Activated T-cell treated with anti-CD3 and anti-CD28 coated beads, Interleukin-2, amount 50 U/mL, for 72 hours (primary cell): ENCODE results near the gene SYT3. TPM values are rescaled to one million over a fixed set of nuclear protein-coding genes. Genes with fewer than 3 reads are reported as not detected.

Source experiments
- ATAC-seq, 2 donors: fragments of 150-1000 bp; cut with Tn5 transposase; replicated peaks in 1 of 2; 2 replicates each; pipeline ENCODE4 v1.10.0; 2021; ENCODE audit warnings: moderate library complexity in 2 of 2, mild to moderate bottlenecking in 1 of 2
- DNase-seq, 2 donors: peaks; one replicate each; pipeline ENCODE4 v3.0.0; 2021 to 2022; ENCODE audit warnings: mixed read lengths in 1 of 2
- H3K27ac Mint-ChIP-seq: one replicate; pipeline ENCODE4 v1.8.0; 2022; ENCODE audit warnings: mild to moderate bottlenecking, moderate library complexity, mixed read lengths
- H3K27me3 Mint-ChIP-seq: one replicate; pipeline ENCODE4 v1.8.0; 2022; ENCODE audit warnings: low read depth, mixed read lengths
- H3K36me3 Mint-ChIP-seq, 2 donors: one replicate each; pipeline ENCODE4 v1.8.0; 2022; ENCODE audit warnings: mixed read lengths in 2 of 2, mild to moderate bottlenecking in 1 of 2; ENCODE audit not compliant: insufficient read depth in 2 of 2
- H3K4me1 Mint-ChIP-seq: one replicate; pipeline ENCODE4 v1.8.0; 2022; ENCODE audit warnings: low read depth, mixed read lengths
- H3K4me3 Mint-ChIP-seq, 2 donors: one replicate each; pipeline ENCODE4 v1.8.0; 2022; ENCODE audit warnings: mild to moderate bottlenecking in 2 of 2, mixed read lengths in 2 of 2, moderate library complexity in 2 of 2
- H3K9me3 Mint-ChIP-seq, 2 donors: one replicate each; pipeline ENCODE4 v1.8.0; 2022; ENCODE audit warnings: mixed read lengths in 2 of 2
- total RNA-seq, 2 donors: library from RNA; stranded (reverse); gene quantifications; one replicate each; pipeline ENCODE4 v1.2.3, GENCODE V29; 2022

SYT3 gene, protein sequence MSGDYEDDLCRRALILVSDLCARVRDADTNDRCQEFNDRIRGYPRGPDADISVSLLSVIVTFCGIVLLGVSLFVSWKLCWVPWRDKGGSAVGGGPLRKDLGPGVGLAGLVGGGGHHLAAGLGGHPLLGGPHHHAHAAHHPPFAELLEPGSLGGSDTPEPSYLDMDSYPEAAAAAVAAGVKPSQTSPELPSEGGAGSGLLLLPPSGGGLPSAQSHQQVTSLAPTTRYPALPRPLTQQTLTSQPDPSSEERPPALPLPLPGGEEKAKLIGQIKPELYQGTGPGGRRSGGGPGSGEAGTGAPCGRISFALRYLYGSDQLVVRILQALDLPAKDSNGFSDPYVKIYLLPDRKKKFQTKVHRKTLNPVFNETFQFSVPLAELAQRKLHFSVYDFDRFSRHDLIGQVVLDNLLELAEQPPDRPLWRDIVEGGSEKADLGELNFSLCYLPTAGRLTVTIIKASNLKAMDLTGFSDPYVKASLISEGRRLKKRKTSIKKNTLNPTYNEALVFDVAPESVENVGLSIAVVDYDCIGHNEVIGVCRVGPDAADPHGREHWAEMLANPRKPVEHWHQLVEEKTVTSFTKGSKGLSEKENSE
- under 1 TPM; 0.41 to 0.72 TPM for total RNA-seq

DNA sequence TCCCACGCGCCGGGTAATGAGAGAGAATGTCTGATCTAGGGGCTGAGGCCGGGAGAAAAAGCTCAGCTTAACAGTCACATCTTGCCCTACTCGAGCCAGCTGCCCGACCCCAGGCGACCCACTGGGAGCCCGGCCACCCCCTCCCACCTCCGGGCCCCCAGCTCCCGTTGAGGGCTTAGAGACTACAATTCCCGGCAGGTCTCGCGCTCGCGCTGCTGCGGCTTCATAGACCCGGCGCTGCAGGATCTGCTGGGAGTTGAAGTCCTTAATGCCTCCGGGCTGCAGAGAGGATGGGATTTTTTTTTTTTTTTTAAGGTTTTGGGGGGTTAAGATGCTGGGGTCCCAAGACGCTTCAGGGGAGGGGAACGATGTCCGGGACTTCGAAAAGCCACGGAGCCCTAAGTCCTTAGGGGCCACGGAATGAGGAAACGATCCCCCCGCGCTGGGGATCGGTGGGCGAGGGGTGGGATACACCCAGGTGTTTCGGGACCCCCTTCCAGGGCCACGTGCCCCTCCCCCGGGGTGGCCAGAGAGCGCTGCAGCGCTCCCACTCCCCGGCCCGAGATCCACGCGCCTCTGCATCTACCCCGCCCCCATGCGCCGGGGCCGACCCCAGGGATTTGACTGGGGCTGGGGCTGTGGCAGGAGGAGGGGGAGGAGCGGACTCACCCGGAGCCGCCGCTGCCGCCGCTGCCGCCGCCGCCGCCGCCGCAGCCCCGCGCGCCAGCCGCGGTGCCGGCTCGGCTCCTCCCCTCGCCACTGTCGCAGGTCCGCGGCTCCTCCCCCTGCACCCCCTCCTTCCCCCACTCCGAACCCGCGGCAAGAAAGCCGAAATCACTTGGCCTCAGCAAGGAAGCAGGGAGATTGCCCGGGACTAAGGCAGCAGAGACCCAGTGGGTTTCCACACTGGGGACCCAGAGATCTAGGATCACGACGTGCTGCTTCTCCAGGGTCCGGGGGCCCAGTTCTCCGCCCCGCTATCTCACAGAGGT lies at the start of gene SYT3:
Gene SYT3, minus strand, starts transcription at position 761 of the 992 bp plus-strand sequence. CDS start 2,470 bp downstream, outside the sequence.
- peaks cover 0 to 1% of the 10 kb centered on the region in 2 donors for H3K9me3 Mint-ChIP-seq
- no peak within 1 kb of the TSS for H3K27ac Mint-ChIP-seq
- H3K4me3 Mint-ChIP-seq: peak within 1 kb of the TSS; percentile 82 to 83
- peaks cover 10% of the 10 kb centered on the region for H3K4me1 Mint-ChIP-seq
- peak; percentile 77 to 87 for ATAC-seq
- H3K27me3 Mint-ChIP-seq: peaks cover 30% of the 10 kb centered on the region
- peaks cover 0 to 6% of the 10 kb centered on the region in 2 donors for H3K36me3 Mint-ChIP-seq
- DNase-seq: peak; percentile 49 to 51

DNA sequence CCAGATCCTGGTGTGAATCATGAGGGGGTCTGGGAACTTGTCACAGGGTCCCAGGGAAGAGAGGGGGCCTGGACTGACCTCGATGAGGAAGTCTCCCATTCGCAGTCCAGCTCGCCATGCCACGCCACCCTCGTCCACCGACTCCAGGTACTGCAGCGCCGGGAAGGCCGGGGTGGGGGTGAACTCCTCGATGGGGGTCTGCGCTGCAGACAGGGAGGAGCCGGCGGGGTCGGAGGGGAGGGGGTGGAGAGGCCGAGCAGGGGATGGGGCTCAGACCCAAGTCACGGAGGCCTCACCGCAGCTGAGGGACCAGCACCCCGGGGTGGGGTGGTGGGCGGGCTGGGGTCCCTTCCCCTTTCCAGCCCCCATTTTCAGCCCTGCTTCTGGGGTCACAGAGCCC lies 49.1 kb upstream of the SYT3 start:
- Mint-ChIP-seq H3K9me3 (no peaks in the 10 kb centered on the region), H3K27me3 (peaks cover 53% of the 10 kb centered on the region), H3K27ac (no peak overlapping the region), H3K4me1 (no peaks in the 10 kb centered on the region), H3K36me3 (no peaks in the 10 kb centered on the region), H3K4me3 (no peak overlapping the region)
- no peak for ATAC-seq
- no peak for DNase-seq

DNA sequence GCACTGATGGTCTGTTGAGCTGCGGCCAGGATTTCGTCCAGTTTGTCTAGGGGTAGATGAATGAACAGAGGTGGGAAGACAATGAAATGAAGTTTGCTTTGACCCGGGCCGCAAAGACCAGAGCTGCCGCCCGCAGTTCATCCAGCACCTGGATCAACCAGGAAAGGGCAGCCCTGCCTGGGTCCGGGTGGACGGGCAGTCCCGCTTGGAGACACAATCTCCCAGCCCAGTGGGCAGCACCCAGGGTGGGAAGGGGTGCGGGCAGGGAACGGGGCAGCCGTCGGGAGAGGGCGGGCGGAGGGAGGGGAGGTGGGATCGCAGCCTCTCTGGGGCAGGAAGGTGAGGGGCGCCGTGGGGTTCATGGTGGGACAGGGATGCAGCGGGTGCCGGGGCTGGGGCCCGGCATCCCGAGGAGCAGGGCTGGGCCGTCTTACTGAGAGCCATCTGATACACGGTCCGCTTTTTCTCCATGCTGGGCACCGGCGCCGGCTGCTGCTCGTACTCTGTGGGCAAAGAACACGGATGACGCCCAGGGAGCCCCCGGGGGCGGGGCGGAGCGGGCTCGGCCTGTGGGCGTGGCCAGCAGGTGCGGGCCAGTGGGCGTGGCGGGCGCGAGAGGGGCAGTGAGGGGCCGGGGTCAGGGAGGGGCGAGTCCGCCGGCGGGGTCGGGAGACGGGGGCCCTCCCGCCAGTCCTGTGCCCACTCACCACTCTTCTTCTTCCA lies 46.8 kb upstream of the SYT3 start:
- no peak for ATAC-seq
- Mint-ChIP-seq H3K27ac (no peak overlapping the region), H3K36me3 (no peaks in the 10 kb centered on the region), H3K27me3 (peaks cover 38% of the 10 kb centered on the region), H3K9me3 (no peaks in the 10 kb centered on the region), H3K4me1 (no peaks in the 10 kb centered on the region), H3K4me3 (no peak overlapping the region)
- no peak for DNase-seq

DNA sequence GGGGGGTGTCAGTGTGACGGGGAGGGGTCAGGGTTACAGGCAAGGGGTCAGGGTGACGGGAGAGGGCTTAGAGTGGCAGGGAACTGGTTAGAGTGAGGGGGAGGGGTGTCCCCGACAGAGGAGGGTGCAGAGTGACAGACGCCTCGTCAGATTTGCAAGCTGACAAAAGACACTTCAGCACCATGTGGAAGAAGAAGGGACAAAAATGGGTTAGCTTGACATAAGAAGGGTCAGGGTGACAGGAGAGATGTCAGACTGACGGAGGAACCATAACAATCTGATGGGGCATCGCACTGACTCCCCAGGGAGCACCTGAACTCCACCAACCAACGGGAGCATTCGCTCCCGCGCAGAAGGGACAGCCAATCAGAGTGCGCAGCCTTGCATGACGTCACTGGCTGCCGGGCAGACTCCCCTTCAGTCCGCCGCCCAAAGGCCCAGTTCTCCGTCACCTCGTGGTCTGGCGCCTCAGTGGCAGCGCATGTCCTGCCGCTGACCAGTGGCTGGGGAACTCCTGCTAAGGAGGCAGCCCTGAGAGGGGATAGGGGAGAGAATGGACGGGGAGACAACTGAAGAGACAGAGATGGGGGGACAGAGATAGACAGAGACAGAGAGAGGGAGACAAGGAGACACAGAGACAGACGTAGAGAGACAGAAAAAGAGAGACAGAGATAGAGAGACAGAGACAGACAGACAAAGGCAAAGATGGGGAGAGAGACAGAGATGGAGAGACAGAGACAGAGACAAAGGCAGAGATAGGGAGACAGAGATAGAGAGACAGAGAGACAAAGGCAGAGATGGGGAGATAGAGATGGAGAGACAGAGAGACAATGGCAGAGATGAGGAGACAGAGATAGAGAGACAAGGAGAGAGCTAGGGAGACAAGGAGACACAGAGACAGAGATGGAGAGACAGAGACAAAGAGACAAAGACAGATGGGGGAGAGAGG lies 39.8 kb upstream of the SYT3 start:
- Mint-ChIP-seq H3K27me3 (peaks cover 62% of the 10 kb centered on the region), H3K4me3 (no peak overlapping the region), H3K36me3 (no peaks in the 10 kb centered on the region), H3K9me3 (peaks cover 0 to 3% of the 10 kb centered on the region in 2 donors), H3K4me1 (peaks cover 12% of the 10 kb centered on the region), H3K27ac (no peak overlapping the region)
- DNase-seq (peak; percentile 79 to 84), ATAC-seq (peak; percentile 98 to 99)

DNA sequence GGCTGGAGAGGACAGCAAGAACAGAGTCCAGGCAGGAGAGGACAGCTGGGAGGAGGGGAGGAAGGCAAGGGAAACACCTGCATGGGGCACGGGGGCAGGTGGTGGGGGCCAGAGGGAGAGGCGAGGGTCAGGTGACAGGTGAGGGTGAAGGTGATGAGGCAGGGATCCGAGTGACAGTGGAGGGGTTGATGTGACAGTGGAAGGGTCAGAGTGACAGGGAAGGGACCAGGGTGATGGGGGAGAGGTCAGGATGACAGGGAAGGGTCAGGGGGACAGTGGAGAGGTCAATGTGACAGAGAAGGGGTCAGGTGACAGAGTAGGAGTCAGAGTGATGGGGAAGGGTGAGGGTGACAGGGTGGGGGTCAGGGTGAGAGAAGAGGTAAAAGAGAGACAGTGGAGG lies 38.6 kb upstream of the SYT3 start:
- H3K9me3 Mint-ChIP-seq: peaks cover 0 to 3% of the 10 kb centered on the region in 2 donors
- no peaks in the 10 kb centered on the region for H3K36me3 Mint-ChIP-seq
- no peak overlapping the region for H3K4me3 Mint-ChIP-seq
- no peak for DNase-seq
- ATAC-seq: no peak
- H3K27ac Mint-ChIP-seq: no peak overlapping the region
- peaks cover 65% of the 10 kb centered on the region for H3K27me3 Mint-ChIP-seq
- H3K4me1 Mint-ChIP-seq: peaks cover 15% of the 10 kb centered on the region

DNA sequence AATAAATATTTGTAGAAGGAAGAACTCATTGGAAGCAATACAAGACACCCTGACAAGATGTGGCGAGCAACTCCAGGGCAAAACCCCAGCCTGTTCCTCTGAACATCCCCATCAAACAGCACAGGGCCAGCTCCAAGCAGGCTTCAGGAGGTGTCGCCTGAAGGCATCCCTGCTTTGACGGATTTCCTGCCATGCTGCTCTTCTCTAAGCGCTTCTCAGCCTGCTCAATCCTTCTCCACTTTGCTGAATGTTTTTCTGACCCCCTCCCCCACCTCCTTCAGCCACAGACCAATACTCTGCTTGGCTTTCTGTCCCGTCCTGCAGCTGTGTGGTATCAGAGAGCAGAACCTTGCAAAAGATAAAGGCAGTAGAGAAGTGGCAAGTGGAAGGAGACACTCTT lies 38.0 kb upstream of the SYT3 start:
- H3K4me3 Mint-ChIP-seq: no peak overlapping the region
- H3K27me3 Mint-ChIP-seq: peaks cover 72% of the 10 kb centered on the region
- DNase-seq (no peak), ATAC-seq (no peak)
- H3K9me3 Mint-ChIP-seq: peaks cover 0 to 3% of the 10 kb centered on the region in 2 donors
- peaks cover 17% of the 10 kb centered on the region for H3K4me1 Mint-ChIP-seq
- no peaks in the 10 kb centered on the region for H3K36me3 Mint-ChIP-seq
- peak overlapping the region; percentile 1 for H3K27ac Mint-ChIP-seq

DNA sequence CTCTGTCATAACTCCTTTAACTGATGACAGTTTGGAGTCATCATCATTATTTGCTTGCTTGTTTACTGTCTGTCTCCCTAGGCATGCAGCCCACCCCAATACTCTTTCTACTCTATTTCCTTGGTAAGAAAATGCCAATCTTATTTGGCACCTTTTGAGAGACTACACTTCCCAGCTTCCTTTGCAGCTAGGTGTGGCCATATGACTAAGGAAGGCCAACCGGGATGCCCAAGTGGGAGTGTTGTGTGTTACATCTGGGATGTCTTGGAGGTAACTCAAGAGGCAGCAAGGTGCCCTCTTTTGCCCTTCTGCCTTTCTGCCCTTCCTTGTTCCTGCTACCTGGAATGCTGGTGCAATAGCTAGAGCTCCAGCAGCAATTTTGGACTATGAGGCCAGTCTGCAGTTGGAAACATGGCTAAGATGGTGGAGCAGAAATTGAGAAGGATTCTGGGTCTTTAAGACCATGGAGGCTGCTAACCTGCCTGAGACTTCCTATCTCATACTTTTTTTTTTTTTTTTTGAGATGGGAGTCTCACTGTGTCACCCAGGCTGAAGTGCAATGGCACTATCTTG lies 37.0 kb upstream of the SYT3 start:
- Mint-ChIP-seq H3K27me3 (peaks cover 71% of the 10 kb centered on the region), H3K4me1 (peaks cover 17% of the 10 kb centered on the region), H3K36me3 (no peaks in the 10 kb centered on the region), H3K27ac (no peak overlapping the region), H3K4me3 (no peak overlapping the region), H3K9me3 (peaks cover 0 to 3% of the 10 kb centered on the region in 2 donors)
- ATAC-seq (no peak), DNase-seq (no peak)

DNA sequence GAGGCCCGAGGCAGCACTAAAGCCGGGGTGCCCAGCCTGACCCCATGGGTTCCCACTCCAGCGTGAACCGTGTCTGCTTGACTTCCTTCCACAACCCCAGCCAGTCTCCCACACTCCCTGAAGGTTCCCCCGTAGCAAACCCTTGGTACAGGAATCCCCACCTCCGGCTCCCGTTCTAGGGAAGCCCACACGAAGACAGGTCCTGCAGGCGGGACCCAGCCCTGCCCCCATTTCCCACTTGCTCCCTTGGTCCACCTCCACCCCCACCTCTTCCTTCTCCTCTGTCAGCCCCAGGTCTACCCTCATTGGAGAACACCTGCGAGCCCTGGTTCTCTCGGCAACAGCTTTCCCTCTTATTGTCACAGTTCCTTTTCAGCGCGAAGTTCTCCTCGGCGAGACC lies 33.4 kb upstream of the SYT3 start:
- H3K27me3 Mint-ChIP-seq: peaks cover 67% of the 10 kb centered on the region
- no peak for ATAC-seq
- peaks cover 5% of the 10 kb centered on the region for H3K4me1 Mint-ChIP-seq
- no peak for DNase-seq
- H3K4me3 Mint-ChIP-seq: no peak overlapping the region
- H3K9me3 Mint-ChIP-seq: no peaks in the 10 kb centered on the region
- no peaks in the 10 kb centered on the region for H3K36me3 Mint-ChIP-seq
- H3K27ac Mint-ChIP-seq: no peak overlapping the region

DNA sequence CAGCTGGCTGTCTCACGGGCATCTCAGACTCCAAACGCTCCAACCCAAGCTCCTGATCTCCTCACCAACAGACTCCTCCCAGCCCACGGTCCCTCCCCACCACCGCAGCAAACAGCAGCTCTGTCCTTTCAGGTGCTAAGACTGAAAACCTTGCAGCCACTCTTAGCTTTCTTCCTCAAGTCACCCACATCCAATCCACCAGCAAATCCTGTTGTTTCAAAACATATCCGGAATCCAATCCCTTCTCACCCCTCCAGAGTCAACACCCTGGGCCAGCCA lies 30.4 kb upstream of the SYT3 start:
- H3K36me3 Mint-ChIP-seq: no peaks in the 10 kb centered on the region
- ATAC-seq (no peak), DNase-seq (no peak)
- H3K9me3 Mint-ChIP-seq: no peaks in the 10 kb centered on the region
- H3K4me1 Mint-ChIP-seq: peaks cover 5% of the 10 kb centered on the region
- no peak overlapping the region for H3K27ac Mint-ChIP-seq
- H3K4me3 Mint-ChIP-seq: no peak overlapping the region
- peaks cover 57% of the 10 kb centered on the region for H3K27me3 Mint-ChIP-seq

DNA sequence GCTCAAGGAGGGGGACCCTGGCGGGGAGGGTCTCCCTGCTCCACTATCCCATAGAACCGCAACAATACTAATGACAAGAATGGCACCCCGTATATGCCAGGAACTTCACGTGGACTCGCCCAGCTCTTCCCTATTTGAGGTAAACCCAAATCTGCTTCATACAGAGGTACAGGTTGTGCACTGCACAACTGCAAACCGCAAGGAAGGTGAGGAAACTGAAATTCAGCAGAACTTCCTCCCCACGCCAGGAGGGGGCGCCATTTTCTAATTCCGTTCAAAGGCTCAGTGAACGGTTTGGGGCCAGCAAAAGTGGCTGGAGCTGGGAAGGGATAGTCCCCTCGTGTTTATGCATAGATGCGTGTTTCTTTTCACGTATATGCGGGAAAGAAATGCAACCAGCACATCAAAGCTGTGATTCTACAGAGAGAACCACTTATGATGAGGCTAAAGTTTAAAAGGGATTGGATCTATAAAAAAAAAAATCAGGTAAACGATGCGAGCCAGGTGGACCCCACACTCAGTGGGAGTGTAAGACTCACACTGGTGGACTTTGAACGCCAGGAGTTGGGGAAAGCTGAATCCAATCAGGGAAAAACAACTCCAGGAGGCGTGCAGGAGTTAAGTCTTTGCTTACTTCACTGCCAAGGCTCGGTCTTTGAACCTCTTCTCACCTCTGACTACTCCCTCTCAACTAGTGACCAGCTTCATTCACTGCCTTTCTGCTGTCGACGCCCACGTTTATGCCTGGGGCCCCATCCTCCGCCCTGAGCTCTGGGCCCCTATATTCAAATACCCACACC lies 29.8 kb upstream of the SYT3 start:
- peaks cover 5% of the 10 kb centered on the region for H3K4me1 Mint-ChIP-seq
- no peaks in the 10 kb centered on the region for H3K9me3 Mint-ChIP-seq
- no peak overlapping the region for H3K4me3 Mint-ChIP-seq
- ATAC-seq (peak in 1 of 2 donors; percentile 35), DNase-seq (peak; percentile 49 to 55)
- no peak overlapping the region for H3K27ac Mint-ChIP-seq
- peaks cover 58% of the 10 kb centered on the region for H3K27me3 Mint-ChIP-seq
- no peaks in the 10 kb centered on the region for H3K36me3 Mint-ChIP-seq

DNA sequence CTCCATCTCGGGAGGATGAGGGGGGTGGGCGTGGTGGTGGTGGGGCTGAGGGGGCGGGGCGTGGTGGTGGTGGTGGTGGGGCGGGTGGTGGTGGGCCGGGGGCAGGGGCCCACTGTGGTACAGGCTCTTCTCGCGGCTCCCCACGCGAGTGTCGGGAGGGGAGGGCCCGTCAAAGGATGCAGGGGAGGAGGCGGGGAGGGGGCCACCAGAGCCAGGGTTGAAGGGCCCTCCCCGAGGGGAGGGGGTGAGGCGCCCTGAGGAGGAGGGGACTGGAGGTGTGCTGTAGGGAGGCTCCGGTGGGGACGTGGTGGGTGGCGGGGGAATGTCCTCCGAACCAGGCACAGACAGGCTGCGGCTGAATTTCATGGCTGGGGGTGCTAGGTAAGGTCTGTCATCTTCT lies 29.2 kb upstream of the SYT3 start:
- Mint-ChIP-seq H3K27me3 (peaks cover 57% of the 10 kb centered on the region), H3K4me1 (peaks cover 5% of the 10 kb centered on the region), H3K27ac (no peak overlapping the region), H3K9me3 (no peaks in the 10 kb centered on the region), H3K36me3 (no peaks in the 10 kb centered on the region), H3K4me3 (no peak overlapping the region)
- no peak for DNase-seq
- no peak for ATAC-seq
